Dendritic cell treated with granulocyte-macrophage colony-stimulating factor and Interleukin-4, amounts not matched to agents 40 ng/mL and 50 ng/mL, for 4 days (primary cell): Measurements from ENCODE around the gene GATAD1.
"Not testable (repeated sequence)": the region's sequence is repeated elsewhere in the genome, so short reads cannot be mapped to it uniquely, and the experiment has no call there.

Source experiments
- H3K27ac Mint-ChIP-seq: one replicate; pipeline ENCODE4 v1.8.0; 2022; ENCODE audit warnings: mild to moderate bottlenecking, mixed read lengths
- H3K27me3 Mint-ChIP-seq: one replicate; pipeline ENCODE4 v1.8.0; 2022; ENCODE audit warnings: mild to moderate bottlenecking, mixed read lengths
- H3K36me3 Mint-ChIP-seq: one replicate; pipeline ENCODE4 v1.8.0; 2022; ENCODE audit warnings: low read depth, mixed read lengths
- H3K4me1 Mint-ChIP-seq: one replicate; pipeline ENCODE4 v1.8.0; 2022; ENCODE audit warnings: low read depth, mixed read lengths
- H3K4me3 Mint-ChIP-seq: one replicate; pipeline ENCODE4 v1.8.0; 2022; ENCODE audit warnings: mild to moderate bottlenecking, moderate library complexity, mixed read lengths
- H3K9me3 Mint-ChIP-seq: one replicate; pipeline ENCODE4 v1.8.0; 2022; ENCODE audit warnings: mixed read lengths
- intact Hi-C: fragments of 100-400 bp; cut with micrococcal nuclease; formaldehyde crosslinking; loops from one replicate; pipeline ENCODE4 v1.15.0; 2022

Gene GATAD1

GRCh38 chr7:92456236-92456635 is 9.0 kb downstream of the GATAD1 start:
- Mint-ChIP-seq H3K36me3 (peaks cover 52% of the 10 kb centered on the region), H3K27me3 (no peaks in the 10 kb centered on the region)
- intact Hi-C loops, result loop anchor here (10.0 kb wide), 1 partner anchor 599 kb away; no protein-coding TSS in a partner anchor

GRCh38 chr7:92460109-92460508 is 12.8 kb downstream of the GATAD1 start:
- Mint-ChIP-seq H3K4me3 (no peak overlapping the region), H3K36me3 (peaks cover 39% of the 10 kb centered on the region), H3K4me1 (no peaks in the 10 kb centered on the region), H3K27me3 (no peaks in the 10 kb centered on the region), H3K9me3 (no peaks in the 10 kb centered on the region), H3K27ac (no peak overlapping the region)
- intact Hi-C loops, result no loop called here

More at GRCh38 chr7:92456236-92456635, 9.0 kb downstream of the GATAD1 start:
- H3K27ac Mint-ChIP-seq, result no peak overlapping the region
- peaks cover 6% of the 10 kb centered on the region for H3K4me1 Mint-ChIP-seq
- no peaks in the 10 kb centered on the region for H3K9me3 Mint-ChIP-seq
- no peak overlapping the region for H3K4me3 Mint-ChIP-seq

- Mint-ChIP-seq H3K36me3 (peaks cover 40% of the 10 kb centered on the region), H3K27ac (no peak overlapping the region), H3K4me1 (no peaks in the 10 kb centered on the region), H3K27me3 (no peaks in the 10 kb centered on the region), H3K4me3 (no peak overlapping the region), H3K9me3 (no peaks in the 10 kb centered on the region)
- intact Hi-C loops, result no loop called here
Measured at GRCh38 chr7:92460510-92460909, 13.2 kb downstream of the GATAD1 start.

GRCh38 chr7:92461027-92462003 is 14.0 kb downstream of the GATAD1 start:
- Mint-ChIP-seq H3K27ac (no peak overlapping the region), H3K4me1 (no peaks in the 10 kb centered on the region), H3K36me3 (peaks cover 41% of the 10 kb centered on the region), H3K9me3 (no peaks in the 10 kb centered on the region), H3K4me3 (no peak overlapping the region), H3K27me3 (no peaks in the 10 kb centered on the region)
- intact Hi-C loops, result no loop called here

- H3K27me3 Mint-ChIP-seq, result no peaks in the 10 kb centered on the region
- H3K9me3 Mint-ChIP-seq, result peaks cover 2% of the 10 kb centered on the region
- intact Hi-C loops, result no loop called here
- H3K4me3 Mint-ChIP-seq, result no peak overlapping the region
- H3K36me3 Mint-ChIP-seq, result peaks cover 39% of the 10 kb centered on the region
- no peaks in the 10 kb centered on the region for H3K4me1 Mint-ChIP-seq
- no peak overlapping the region for H3K27ac Mint-ChIP-seq
Measured at GRCh38 chr7:92462560-92462959, 15.3 kb downstream of the GATAD1 start.

GRCh38 chr7:92464515-92464914 is 17.2 kb downstream of the GATAD1 start:
- peaks cover 59% of the 10 kb centered on the region for H3K36me3 Mint-ChIP-seq
- H3K4me1 Mint-ChIP-seq, result no peaks in the 10 kb centered on the region
- no peaks in the 10 kb centered on the region for H3K27me3 Mint-ChIP-seq
- no peak overlapping the region for H3K27ac Mint-ChIP-seq
- peaks cover 18% of the 10 kb centered on the region for H3K9me3 Mint-ChIP-seq
- intact Hi-C loops, result no loop called here
- no peak overlapping the region for H3K4me3 Mint-ChIP-seq

GRCh38 chr7:92466682-92467081 is 19.4 kb downstream of the GATAD1 start:
- no peak overlapping the region for H3K4me3 Mint-ChIP-seq
- no peak overlapping the region for H3K27ac Mint-ChIP-seq

GRCh38 chr7:92468589-92468988 is 21.3 kb downstream of the GATAD1 start:
- H3K4me1 Mint-ChIP-seq, intact Hi-C loops, H3K27me3 Mint-ChIP-seq, H3K4me3 Mint-ChIP-seq, H3K27ac Mint-ChIP-seq: not testable (repeated sequence)
- Mint-ChIP-seq H3K36me3 (peaks cover 63% of the 10 kb centered on the region), H3K9me3 (peaks cover 18% of the 10 kb centered on the region)

More at GRCh38 chr7:92466682-92467081, 19.4 kb downstream of the GATAD1 start:
- no peaks in the 10 kb centered on the region for H3K27me3 Mint-ChIP-seq
- intact Hi-C loops, result no loop called here
- no peaks in the 10 kb centered on the region for H3K4me1 Mint-ChIP-seq
- peaks cover 18% of the 10 kb centered on the region for H3K9me3 Mint-ChIP-seq
- peaks cover 67% of the 10 kb centered on the region for H3K36me3 Mint-ChIP-seq

- H3K27ac Mint-ChIP-seq, intact Hi-C loops, H3K27me3 Mint-ChIP-seq, H3K9me3 Mint-ChIP-seq, H3K4me3 Mint-ChIP-seq, H3K4me1 Mint-ChIP-seq: not testable (repeated sequence)
- peaks cover 44% of the 10 kb centered on the region for H3K36me3 Mint-ChIP-seq
Measured at GRCh38 chr7:92473989-92474388, 26.7 kb downstream of the GATAD1 start.

- H3K4me1 Mint-ChIP-seq, intact Hi-C loops, H3K9me3 Mint-ChIP-seq, H3K27me3 Mint-ChIP-seq, H3K4me3 Mint-ChIP-seq, H3K27ac Mint-ChIP-seq: not testable (repeated sequence)
- H3K36me3 Mint-ChIP-seq, result peaks cover 30% of the 10 kb centered on the region
Measured at GRCh38 chr7:92475261-92475770, 28.0 kb downstream of the GATAD1 start.

GRCh38 chr7:92475851-92476590 is 28.7 kb downstream of the GATAD1 start:
- H3K27ac Mint-ChIP-seq, intact Hi-C loops, H3K4me1 Mint-ChIP-seq, H3K4me3 Mint-ChIP-seq, H3K9me3 Mint-ChIP-seq, H3K27me3 Mint-ChIP-seq: not testable (repeated sequence)
- H3K36me3 Mint-ChIP-seq, result peaks cover 30% of the 10 kb centered on the region

- H3K4me3 Mint-ChIP-seq, intact Hi-C loops, H3K27ac Mint-ChIP-seq, H3K27me3 Mint-ChIP-seq, H3K4me1 Mint-ChIP-seq, H3K9me3 Mint-ChIP-seq: not testable (repeated sequence)
- peaks cover 25% of the 10 kb centered on the region for H3K36me3 Mint-ChIP-seq
Measured at GRCh38 chr7:92477681-92478080, 30.4 kb downstream of the GATAD1 start, which contains the start of gene ERVW-1. ERVW-1 (minus strand) TSS chr7:92477946; CDS start chr7:92470381, 7,565 bp downstream.

- Mint-ChIP-seq H3K27me3 (no peaks in the 10 kb centered on the region), H3K4me1 (no peaks in the 10 kb centered on the region), H3K36me3 (peaks cover 22% of the 10 kb centered on the region), H3K27ac (no peak overlapping the region), H3K4me3 (no peak overlapping the region), H3K9me3 (no peaks in the 10 kb centered on the region)
- intact Hi-C loops, result no loop called here
Measured at GRCh38 chr7:92478095-92478494, 30.8 kb downstream of the GATAD1 start.

- H3K36me3 Mint-ChIP-seq, result peaks cover 22% of the 10 kb centered on the region
- no peak overlapping the region for H3K27ac Mint-ChIP-seq
- no peaks in the 10 kb centered on the region for H3K9me3 Mint-ChIP-seq
- no peak overlapping the region for H3K4me3 Mint-ChIP-seq
- intact Hi-C loops, result no loop called here
- no peaks in the 10 kb centered on the region for H3K4me1 Mint-ChIP-seq
- no peaks in the 10 kb centered on the region for H3K27me3 Mint-ChIP-seq
Measured at GRCh38 chr7:92478711-92479110, 31.4 kb downstream of the GATAD1 start.
